ENCODE data around the gene NEURL4. TPM values are rescaled to one million over a fixed set of nuclear protein-coding genes. Genes with fewer than 3 reads are reported as not detected.
A peak's percentile ranks its signal among the peaks of the same experiment; 100 is the strongest.

Gene NEURL4
- total RNA-seq, 2 donors from 2014 or later: 15.7 to 36.0 TPM

GRCh38 chr17:7280519-7281073 is 48.5 kb downstream of the NEURL4 start:
- Histone ChIP-seq H3K27me3 (replicated peaks; ENCODE audit: insufficient read depth) (no peaks in the 10 kb centered on the region), H3K9me3 (no peaks in the 10 kb centered on the region), H3K4me1 (replicated peaks) (peaks cover 9% of the 10 kb centered on the region), H3K4me3 (peak overlapping the region; percentile 34 to 41), H3K27ac (peak overlapping the region; percentile 77), H3K36me3 (no peaks in the 10 kb centered on the region)
- intact Hi-C loops (cut with DNase I): loop anchor here (1.0 to 10.0 kb wide), 3 partner anchors 16 to 236 kb away; partner anchors contain the start of genes ELP5 and SLC16A11
- WGBS: under 1% methylated on average over 29 of the region's 29 CpGs
- TF ChIP-seq POLR2A (IDR thresholded peaks at IDR 0.05) (peak; percentile 29), POLR2AphosphoS5 (IDR thresholded peaks at IDR 0.05) (peak; percentile 59), CTCF (IDR thresholded peaks at IDR 0.05) (peak; percentile 79 to 99 (median 88))
- DNase-seq (ENCODE audit: low spot score): peak; percentile 74

GRCh38 chr17:7279448-7279847 is 49.7 kb downstream of the NEURL4 start:
- intact Hi-C loops (cut with DNase I): no loop called here
- Histone ChIP-seq H3K4me3 (no peak overlapping the region), H3K27me3 (replicated peaks; ENCODE audit: insufficient read depth) (no peaks in the 10 kb centered on the region), H3K36me3 (no peaks in the 10 kb centered on the region), H3K27ac (no peak overlapping the region), H3K9me3 (no peaks in the 10 kb centered on the region), H3K4me1 (replicated peaks) (peaks cover 9% of the 10 kb centered on the region)
- TF ChIP-seq POLR2A (IDR thresholded peaks at IDR 0.05): no peak
- TF ChIP-seq POLR2AphosphoS5 (IDR thresholded peaks at IDR 0.05): no peak
- 84% methylated on average over 8 of the region's 8 CpGs for WGBS
- no peak for DNase-seq (ENCODE audit: low spot score)

GRCh38 chr17:7266784-7267183 is 62.4 kb downstream of the NEURL4 start:
- no peaks in the 10 kb centered on the region for H3K9me3 ChIP-seq
- 41% methylated on average over 1 of the region's 1 CpG for WGBS
- DNase-seq (ENCODE audit: low spot score): no peak
- H3K4me3 ChIP-seq: no peak overlapping the region
- peak overlapping the region in 1 of 2 donors; percentile 53 for H3K27ac ChIP-seq
- H3K4me1 ChIP-seq (replicated peaks): peaks cover 15% of the 10 kb centered on the region
- no peaks in the 10 kb centered on the region for H3K27me3 ChIP-seq (replicated peaks; ENCODE audit: insufficient read depth)
- H3K36me3 ChIP-seq: no peaks in the 10 kb centered on the region
- TF ChIP-seq POLR2AphosphoS5 (IDR thresholded peaks at IDR 0.05) (peak; percentile 28), POLR2A (IDR thresholded peaks at IDR 0.05) (no peak)
- intact Hi-C loops (cut with DNase I): no loop called here

Small RNA genes lying within 50 kb of the gene (small RNA-seq; reads per million reads assigned to genes)
- gene AC026954.2 (0 reads per million in 2 donors), gene RF00019 (0 reads per million in 2 donors)

Other genes with a start within 250 kb of the NEURL4 start
- 1 to 10 TPM in 1 of 2 donors, under 1 TPM in 1; 0.55 to 5.7 TPM for gene CLEC10A, start 249.1 kb downstream of the NEURL4 start, total RNA-seq
- gene ASGR2, start 214.5 kb downstream of the NEURL4 start, total RNA-seq: under 1 TPM in 1 of 2 donors, not detected in 1; 0.41 TPM
- gene ASGR1, start 150.0 kb downstream of the NEURL4 start, total RNA-seq: 1 to 10 TPM in 1 of 2 donors, under 1 TPM in 1; 0.50 to 9.4 TPM
- 10 to 100 TPM in 1 of 2 donors, 1 to 10 TPM in 1; 9.3 to 31.6 TPM for gene DLG4, start 109.5 kb downstream of the NEURL4 start, total RNA-seq
- gene ACADVL, start 109.4 kb downstream of the NEURL4 start, total RNA-seq: 100 to 1,000 TPM; 589 to 593 TPM
- 100 to 1,000 TPM in 1 of 2 donors, 10 to 100 TPM in 1; 52.3 to 116 TPM for gene DVL2, start 94.8 kb downstream of the NEURL4 start, total RNA-seq
- 10 to 100 TPM; 41.2 to 92.5 TPM for gene PHF23, start 89.9 kb downstream of the NEURL4 start, total RNA-seq
- 100 to 1,000 TPM; 493 to 527 TPM for gene GABARAP, start 86.9 kb downstream of the NEURL4 start, total RNA-seq
- 100 to 1,000 TPM in 1 of 2 donors, 10 to 100 TPM in 1; 61.2 to 107 TPM for gene CTDNEP1, start 77.6 kb downstream of the NEURL4 start, total RNA-seq
- gene ELP5, start 77.1 kb downstream of the NEURL4 start, total RNA-seq: 10 to 100 TPM; 50.1 to 65.2 TPM
- 10 to 100 TPM; 42.0 to 45.8 TPM for gene CLDN7, start 66.9 kb downstream of the NEURL4 start, total RNA-seq
- gene SLC2A4, start 47.6 kb downstream of the NEURL4 start, total RNA-seq: 10 to 100 TPM; 13.8 to 27.4 TPM
- gene YBX2, start 34.7 kb downstream of the NEURL4 start, total RNA-seq: 10 to 100 TPM in 1 of 2 donors, under 1 TPM in 1; 0.64 to 49.1 TPM
- 100 to 1,000 TPM; 172 to 195 TPM for gene EIF5A, start 21.7 kb downstream of the NEURL4 start, total RNA-seq
- gene GPS2, start 14.0 kb downstream of the NEURL4 start, total RNA-seq: 100 to 1,000 TPM in 1 of 2 donors, 10 to 100 TPM in 1; 88.4 to 140 TPM
- gene ACAP1, start 7.2 kb upstream of the NEURL4 start, total RNA-seq: 1 to 10 TPM; 2.5 to 6.5 TPM
- gene KCTD11, start 22.8 kb upstream of the NEURL4 start, total RNA-seq: 10 to 100 TPM in 1 of 2 donors, 1 to 10 TPM in 1; 8.9 to 15.2 TPM
- gene TMEM95, start 25.8 kb upstream of the NEURL4 start, total RNA-seq: not detected
- gene TNK1, start 51.8 kb upstream of the NEURL4 start, total RNA-seq: 10 to 100 TPM in 1 of 2 donors, 1 to 10 TPM in 1; 9.9 to 28.4 TPM
- gene PLSCR3, start 65.2 kb upstream of the NEURL4 start, total RNA-seq: 10 to 100 TPM; 25.8 to 26.4 TPM
- gene TMEM256, start 74.8 kb upstream of the NEURL4 start, total RNA-seq: 100 to 1,000 TPM in 1 of 2 donors, 10 to 100 TPM in 1; 63.0 to 192 TPM
- gene NLGN2, start 78.5 kb upstream of the NEURL4 start, total RNA-seq: 10 to 100 TPM in 1 of 2 donors, 1 to 10 TPM in 1; 8.6 to 16.2 TPM
- gene SPEM1, start 91.0 kb upstream of the NEURL4 start, total RNA-seq: 1 to 10 TPM in 1 of 2 donors, not detected in 1; 3.6 TPM
- gene SPEM2, start 96.3 kb upstream of the NEURL4 start, total RNA-seq: 1 to 10 TPM in 1 of 2 donors, not detected in 1; 5.3 TPM
- gene SPEM3, start 99.5 kb upstream of the NEURL4 start, total RNA-seq: under 1 TPM; 0.09 to 0.11 TPM
- gene TMEM102, start 106.1 kb upstream of the NEURL4 start, total RNA-seq: 10 to 100 TPM in 1 of 2 donors, 1 to 10 TPM in 1; 9.9 to 10.3 TPM
- 1 to 10 TPM; 1.2 to 4.2 TPM for gene FGF11, start 110.2 kb upstream of the NEURL4 start, total RNA-seq
- gene CHRNB1, start 115.7 kb upstream of the NEURL4 start, total RNA-seq: 10 to 100 TPM in 1 of 2 donors, 1 to 10 TPM in 1; 6.9 to 10.4 TPM
- 10 to 100 TPM; 60.5 to 69.4 TPM for gene ZBTB4, start 150.3 kb upstream of the NEURL4 start, total RNA-seq
- not detected for gene SLC35G6, start 152.1 kb upstream of the NEURL4 start, total RNA-seq
- gene POLR2A, start 155.0 kb upstream of the NEURL4 start, total RNA-seq: 100 to 1,000 TPM in 1 of 2 donors, 10 to 100 TPM in 1; 79.7 to 217 TPM
- 10 to 100 TPM; 29.9 to 47.9 TPM for gene TNFSF12, start 219.7 kb upstream of the NEURL4 start, total RNA-seq
- 10 to 100 TPM; 20.4 to 21.1 TPM for gene TNFSF13, start 229.4 kb upstream of the NEURL4 start, total RNA-seq
- 10 to 100 TPM; 39.6 to 65.7 TPM for gene SENP3, start 232.6 kb upstream of the NEURL4 start, total RNA-seq

All from prostate gland (tissue), 2 donors.